Measurements from ENCODE around the gene LRRC27.

Gene LRRC27

GRCh38 chr10:132402781-132403241 lies 70.8 kb downstream of the LRRC27 start:
- no peak for DNase-seq (ENCODE audit: low read depth)

- no peak for DNase-seq (ENCODE audit: low read depth)
These were observed 71.6 kb downstream of the LRRC27 start for GRCh38 chr10:132403511-132404168.

DNA sequence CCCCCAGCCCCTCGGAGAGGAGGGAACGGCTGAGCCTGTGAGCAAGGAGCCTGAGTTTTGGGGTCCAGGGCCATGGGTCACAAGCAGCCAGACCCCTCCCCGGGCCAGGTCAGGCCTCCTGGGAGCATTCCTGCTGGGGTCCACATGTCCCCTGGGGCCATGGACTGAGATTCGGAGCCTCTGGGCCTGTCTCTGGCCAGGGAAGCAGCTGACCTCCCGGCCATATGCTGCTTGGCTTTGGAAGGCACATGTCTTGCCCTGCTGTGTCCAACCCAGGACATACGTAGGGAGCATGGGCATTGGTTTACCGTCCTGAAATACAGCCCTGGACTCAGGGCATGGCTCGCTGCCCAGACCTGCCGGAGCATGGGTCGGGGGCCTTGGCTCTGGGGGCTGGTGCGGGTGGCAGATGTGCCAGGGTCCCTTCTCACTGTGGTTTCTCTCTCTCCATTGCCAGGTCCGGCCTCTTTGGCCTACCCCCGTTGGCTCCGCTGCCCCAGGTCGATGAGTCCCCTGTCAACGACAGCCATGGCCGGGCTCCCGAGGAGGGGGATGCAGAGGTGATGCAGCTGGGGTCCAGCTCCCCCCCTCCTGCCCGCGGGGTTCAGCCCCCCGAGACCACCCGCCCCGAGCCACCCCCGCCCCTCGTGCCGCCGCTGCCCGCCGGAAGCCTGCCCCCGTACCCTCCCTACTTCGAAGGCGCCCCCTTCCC lies 72.3 kb downstream of the LRRC27 start:
- DNase-seq (ENCODE audit: low read depth): no peak

GRCh38 chr10:132404911-132405462 lies 73.0 kb downstream of the LRRC27 start:
- DNase-seq (ENCODE audit: low read depth): no peak

DNA sequence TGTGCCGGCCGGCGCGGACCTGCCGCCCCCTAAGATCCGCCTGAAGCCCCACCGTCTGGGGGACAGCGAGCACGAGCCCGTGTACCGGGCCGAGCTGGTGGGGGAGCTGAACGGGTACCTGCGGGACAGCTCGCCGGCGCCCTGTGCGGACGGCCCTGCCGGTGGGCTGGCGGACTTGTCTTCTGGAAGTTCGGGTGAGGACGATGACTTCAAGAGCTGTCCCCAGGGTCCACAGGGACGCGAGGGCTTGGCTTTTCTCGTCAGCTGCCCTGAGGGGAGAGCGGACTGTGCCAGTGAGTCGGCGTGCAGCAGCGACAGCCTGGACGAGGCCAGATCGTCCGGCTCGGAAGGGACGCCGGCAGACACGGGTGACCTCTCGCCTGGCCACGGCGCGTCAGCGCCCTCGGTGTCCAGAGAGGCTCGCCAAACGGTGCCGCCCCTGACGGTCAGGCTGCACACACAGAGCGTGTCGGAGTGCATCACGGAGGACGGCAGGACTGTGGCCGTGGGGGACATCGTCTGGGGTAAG lies 73.5 kb downstream of the LRRC27 start:
- no peak for DNase-seq (ENCODE audit: low read depth)

DNA sequence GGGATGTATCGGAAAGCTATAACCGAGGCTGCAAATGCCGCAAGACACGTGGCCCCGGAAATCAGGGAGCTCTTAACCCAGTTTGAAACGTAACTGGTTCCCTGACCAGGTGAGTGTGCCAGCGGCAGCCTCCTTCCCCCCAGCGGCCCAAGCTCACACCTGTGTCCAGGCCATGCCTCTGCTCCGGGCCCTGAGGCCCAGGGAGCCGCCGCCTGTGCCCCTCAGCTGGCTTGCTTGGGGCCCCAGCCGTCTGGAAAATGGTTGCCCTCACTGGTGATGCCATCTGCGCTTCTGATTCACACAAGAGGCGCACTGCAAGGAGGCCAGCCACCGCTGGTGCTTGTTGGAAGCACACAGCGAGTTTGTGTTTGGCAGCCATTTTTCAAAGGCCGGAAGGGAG lies 74.2 kb downstream of the LRRC27 start:
- DNase-seq (ENCODE audit: low read depth): no peak

DNA sequence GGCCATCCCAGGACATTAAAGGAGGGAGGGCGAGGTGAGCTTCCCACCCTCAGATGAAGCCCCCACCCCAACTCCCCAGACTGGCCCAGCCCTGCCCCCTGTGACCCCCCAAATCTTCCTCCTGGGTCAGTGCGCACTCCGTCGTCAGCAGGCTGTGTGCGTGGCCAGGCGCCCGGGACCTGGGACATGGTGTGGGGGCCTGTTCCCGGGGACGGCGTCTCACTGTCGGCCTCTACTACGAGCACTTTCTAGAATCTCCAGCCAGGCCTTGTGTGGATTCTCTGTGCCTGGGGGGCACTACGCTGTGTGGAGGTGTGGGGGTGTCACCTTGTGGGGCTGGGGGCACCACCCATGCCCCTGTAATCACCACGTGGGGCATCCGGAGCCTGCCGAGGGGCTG lies 74.8 kb downstream of the LRRC27 start:
- no peak for DNase-seq (ENCODE audit: low read depth)

DNA sequence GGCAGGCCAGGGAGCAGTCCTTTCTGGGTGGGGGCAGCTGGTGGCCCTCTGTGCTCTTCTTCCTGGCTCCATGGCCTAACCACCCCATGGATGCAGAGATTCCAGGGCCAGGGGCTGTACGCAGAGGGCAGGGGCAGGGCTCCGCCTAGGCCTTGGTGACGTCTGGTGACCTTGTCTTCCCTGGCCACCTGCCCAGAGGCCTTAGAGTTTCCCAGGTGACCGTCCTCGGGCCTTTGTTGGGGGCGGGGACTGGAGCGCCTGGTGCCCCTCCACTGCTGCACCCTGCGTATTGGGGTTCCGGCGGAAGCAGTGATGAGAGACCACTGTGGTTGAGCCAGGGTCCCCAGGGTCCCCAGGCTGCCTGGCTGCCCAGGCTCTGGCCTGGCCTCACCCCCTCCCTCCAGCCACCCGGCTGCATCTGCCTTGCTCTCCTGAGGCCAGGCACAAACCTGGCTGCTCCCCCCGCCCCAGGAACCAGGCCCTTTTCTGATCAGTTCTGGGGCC lies 75.3 kb downstream of the LRRC27 start:
- no peak for DNase-seq (ENCODE audit: low read depth)

GRCh38 chr10:132407846-132408278 lies 75.9 kb downstream of the LRRC27 start:
- DNase-seq (ENCODE audit: low read depth): no peak

DNA sequence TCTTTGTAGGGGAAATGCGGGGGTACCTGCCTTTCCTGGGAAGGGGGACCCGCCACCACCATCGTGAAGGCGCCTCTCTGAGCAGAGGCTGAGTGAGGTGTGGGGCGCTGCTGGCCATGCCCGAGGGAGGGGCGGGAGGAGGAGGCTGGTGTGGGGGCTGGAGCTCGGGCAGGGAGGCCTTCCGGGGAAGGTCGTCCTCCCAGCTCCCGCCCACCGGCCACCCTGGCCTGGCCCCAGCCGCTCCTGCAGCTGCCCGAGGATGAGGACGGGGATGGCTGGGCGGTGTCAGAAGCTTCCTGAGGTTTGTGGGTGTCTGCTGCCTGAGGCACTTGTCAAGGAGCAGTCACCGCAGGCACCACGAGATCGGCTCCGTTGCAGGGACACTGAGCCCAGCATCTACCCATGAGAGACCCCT lies 76.4 kb downstream of the LRRC27 start:
- no peak for DNase-seq (ENCODE audit: low read depth)

DNA sequence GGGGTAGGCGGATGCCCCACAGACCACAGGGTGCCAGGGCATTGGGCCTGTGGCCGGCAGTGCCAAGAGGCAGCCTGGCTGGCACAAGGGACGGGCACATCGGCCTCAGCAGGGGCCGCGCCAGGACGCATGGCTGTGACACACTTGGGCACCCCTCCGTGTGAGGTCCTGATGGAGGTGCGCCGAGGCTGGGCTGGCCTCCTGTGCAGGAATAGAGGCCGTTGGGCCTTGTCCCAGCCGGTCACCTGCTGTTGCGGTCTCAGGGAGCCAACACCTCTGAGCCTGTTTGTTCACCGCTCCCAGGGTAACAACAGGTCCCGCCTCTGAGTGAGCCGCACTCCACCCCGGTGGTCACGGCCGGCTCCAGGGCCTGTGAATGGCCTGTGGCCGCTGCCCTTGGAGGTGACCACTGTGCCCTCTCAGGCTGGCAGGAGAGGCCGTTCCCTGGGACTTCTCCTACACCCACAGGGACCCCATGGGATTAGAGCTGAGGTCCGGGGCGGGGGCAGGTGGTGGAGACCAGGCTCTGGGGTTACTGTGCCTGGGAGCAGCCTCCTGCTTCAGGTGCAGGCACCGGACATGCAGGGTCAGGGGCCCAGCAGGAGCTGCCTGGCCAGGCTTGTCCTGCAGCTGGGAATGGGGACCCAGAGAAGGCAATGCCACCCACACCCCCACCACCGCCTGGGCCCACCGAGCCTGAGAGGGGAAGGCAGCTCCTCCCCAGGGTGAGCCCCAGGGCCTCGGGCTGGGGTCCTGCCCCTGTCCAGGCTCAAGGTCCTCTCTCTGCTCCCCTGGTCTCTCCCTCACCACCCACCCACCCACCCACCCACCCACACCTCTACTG lies 77.1 kb downstream of the LRRC27 start:
- DNase-seq (ENCODE audit: low read depth): no peak

- no peak for DNase-seq (ENCODE audit: low read depth)
These were observed 77.7 kb downstream of the LRRC27 start for GRCh38 chr10:132409667-132410028.

- DNase-seq (ENCODE audit: low read depth): no peak
These were observed 78.2 kb downstream of the LRRC27 start for GRCh38 chr10:132410056-132410778.

DNA sequence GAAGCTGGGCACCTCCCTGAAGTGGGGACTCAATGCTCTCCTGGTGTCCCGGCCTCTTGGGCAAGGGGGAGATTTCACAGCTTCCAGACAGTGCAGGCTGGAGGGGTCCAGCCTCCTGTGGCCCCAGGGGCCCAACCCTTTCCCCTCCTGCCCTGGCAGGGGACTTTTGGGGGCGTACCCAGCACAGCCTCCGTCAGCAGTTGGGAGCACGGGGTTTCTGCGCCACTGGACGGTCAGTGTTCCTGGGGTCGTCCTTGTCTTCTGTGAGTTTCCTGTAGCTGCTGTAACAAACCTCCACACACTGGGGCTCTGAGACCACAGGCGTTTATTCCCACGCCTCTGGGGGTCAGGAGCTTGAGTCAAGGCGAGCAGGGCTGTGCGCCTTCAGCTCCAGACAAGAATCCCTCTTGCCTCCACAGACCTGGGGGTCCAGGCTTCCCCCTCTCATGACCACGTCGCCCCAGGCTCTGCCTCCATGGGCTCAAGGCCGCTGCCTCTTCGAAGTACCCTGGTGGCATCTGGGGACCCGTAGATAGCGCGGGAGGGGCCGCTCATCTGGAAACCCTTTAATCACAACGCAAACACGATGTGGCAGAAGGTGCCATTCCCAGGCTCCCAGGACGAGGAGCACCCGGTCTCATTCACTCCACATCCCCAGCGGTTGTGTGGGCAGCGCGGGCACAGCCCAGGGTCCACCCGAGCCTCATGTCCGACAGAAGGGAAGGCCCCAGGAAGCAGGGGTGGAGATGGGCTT lies 79.0 kb downstream of the LRRC27 start:
- DNase-seq (ENCODE audit: low read depth): no peak

DNA sequence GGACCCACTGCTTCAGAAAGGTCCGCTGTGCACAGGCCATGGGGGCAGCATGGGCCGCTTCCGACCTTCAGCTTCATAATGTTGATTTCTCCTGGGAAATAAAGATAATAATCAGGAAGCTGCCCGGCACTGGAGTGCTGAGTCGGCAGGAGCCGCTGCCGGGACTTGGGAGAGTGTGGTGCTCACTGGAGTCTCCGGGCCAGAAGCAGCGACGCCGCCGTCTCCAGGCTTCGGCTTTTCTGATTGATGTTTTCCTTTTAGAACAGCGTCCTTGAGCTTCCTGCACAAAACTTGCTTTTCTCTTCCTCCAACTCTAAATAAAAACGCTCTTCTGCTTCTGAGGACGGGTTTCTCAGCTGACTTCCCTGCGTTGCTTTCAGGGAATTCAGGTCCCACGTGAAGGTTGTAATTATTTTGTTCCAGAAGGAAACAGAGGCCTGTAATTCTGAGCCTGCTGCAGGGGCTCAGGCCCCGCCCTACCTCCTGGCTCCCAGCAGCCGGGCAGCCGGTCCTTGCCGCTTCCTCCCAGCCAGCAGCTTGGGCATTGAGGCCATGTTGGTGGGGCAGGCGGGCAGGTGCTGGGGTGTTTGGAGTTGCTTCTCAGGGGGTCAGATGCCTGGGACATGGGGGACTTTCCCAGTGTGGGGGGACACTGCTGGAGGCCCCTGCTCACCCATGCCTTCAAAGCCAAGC lies 79.7 kb downstream of the LRRC27 start:
- no peak for DNase-seq (ENCODE audit: low read depth)

GRCh38 chr10:132412316-132413192 lies 80.6 kb downstream of the LRRC27 start:
- DNase-seq (ENCODE audit: low read depth): no peak

DNA sequence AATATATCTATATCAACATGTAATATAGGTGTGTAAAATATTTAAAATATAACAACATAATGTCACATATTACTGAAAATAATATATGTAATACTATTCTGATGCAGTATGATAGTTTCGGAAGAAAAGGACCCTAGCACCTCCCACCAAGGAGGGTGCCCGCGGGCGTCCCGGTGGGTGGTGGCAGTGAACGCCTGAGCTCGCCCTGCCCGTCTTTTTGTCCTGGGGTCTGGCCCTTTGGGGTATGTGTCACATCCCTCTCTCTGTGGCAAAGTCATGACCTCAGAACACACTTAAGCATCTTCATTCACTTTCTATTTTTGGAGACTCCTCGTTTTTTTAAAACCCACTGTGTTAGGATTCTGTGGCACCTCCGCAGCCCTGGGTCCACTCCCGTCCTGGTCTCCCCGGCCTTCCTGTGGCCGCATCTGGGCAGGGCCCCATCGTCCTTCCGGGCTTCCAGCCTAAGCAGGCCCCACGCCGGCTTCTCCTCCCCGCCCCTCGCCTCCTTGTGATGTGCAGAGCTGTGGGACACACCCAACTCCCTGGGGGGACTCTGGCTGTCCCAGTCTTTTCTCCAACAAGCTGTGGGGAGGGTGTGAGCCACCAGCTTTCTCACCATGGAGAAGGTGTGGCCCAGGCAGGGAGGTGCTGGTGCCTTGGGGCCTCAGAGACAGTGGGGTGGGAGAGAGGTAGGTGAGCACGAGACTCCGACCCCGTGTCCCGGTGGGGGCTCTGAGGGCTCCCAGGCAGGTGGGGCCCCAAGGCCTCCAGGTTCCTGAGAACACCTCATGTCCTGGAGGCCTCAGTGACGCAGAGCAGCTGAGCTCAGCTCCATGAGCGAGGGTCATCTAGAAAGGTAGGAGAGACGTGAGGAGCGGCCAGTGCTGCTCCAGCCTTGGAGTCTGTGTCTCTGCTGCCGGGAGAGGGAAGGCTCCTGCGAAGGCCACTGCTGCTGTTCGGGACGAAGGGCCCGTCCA lies 81.5 kb downstream of the LRRC27 start:
- no peak for DNase-seq (ENCODE audit: low read depth)

All from GM04503 (cell line).